GM12878 (cell line): ENCODE results near the gene PI4K2A. TPM values are rescaled to one million over a fixed set of nuclear protein-coding genes. Genes with fewer than 3 reads are reported as not detected.

Experiments used
- BCL11A ChIP-seq: IDR thresholded peaks from 2 replicates; pipeline ENCODE4 v1.6.1; 2011; ENCODE audit warnings: low read depth, low read length
- BHLHE40 ChIP-seq, 2 experiments: fragments of 450-650 bp in 1 of 2; IDR thresholded peaks; 2 replicates each; pipeline ENCODE4 v1.6.1; 2011 to 2017; ENCODE audit warnings: low read depth in 2 of 2, borderline replicate concordance in 1 of 2, improper control_type of control experiment in 1 of 2, low read length in 1 of 2, mild to moderate bottlenecking in 1 of 2
- BRCA1 ChIP-seq: IDR thresholded peaks from 2 replicates; pipeline ENCODE4 v1.6.1; 2011; ENCODE audit warnings: low read depth, low read length, improper control_type of control experiment
- IKZF1 ChIP-seq: fragments of 450-650 bp; conservative IDR thresholded peaks from 2 replicates; pipeline ENCODE4 v1.6.1; 2017; ENCODE audit warnings: antibody characterized with exemption, mild to moderate bottlenecking
- JUND ChIP-seq: IDR thresholded peaks from 2 replicates; pipeline ENCODE4 v1.6.1; 2012; ENCODE audit warnings: low read depth, mild to moderate bottlenecking, low read length, improper control_type of control experiment, moderate library complexity
- MAX ChIP-seq: IDR thresholded peaks from 2 replicates; pipeline ENCODE4 v1.6.1; 2012; ENCODE audit warnings: low read depth, low read length, improper control_type of control experiment
- MLLT1 ChIP-seq: fragments of 450-650 bp; IDR thresholded peaks from 2 replicates; pipeline ENCODE4 v1.6.1; 2016; ENCODE audit warnings: mild to moderate bottlenecking
- MTA3 ChIP-seq: IDR thresholded peaks from 2 replicates; pipeline ENCODE4 v1.6.1; 2012; ENCODE audit warnings: low read length, inconsistent platforms, borderline replicate concordance
- NFIC ChIP-seq: IDR thresholded peaks from 2 replicates; pipeline ENCODE4 v1.6.1; 2012; ENCODE audit warnings: low read depth, mild to moderate bottlenecking, inconsistent platforms, low read length, moderate library complexity
- NFXL1 ChIP-seq: fragments of 450-650 bp; IDR thresholded peaks from 2 replicates; pipeline ENCODE4 v1.6.1; 2017; ENCODE audit warnings: antibody characterized with exemption, mild to moderate bottlenecking, borderline replicate concordance
- NFYA ChIP-seq: IDR thresholded peaks from 2 replicates; pipeline ENCODE4 v1.6.1; 2011; ENCODE audit warnings: low read depth, mild to moderate bottlenecking, low read length, improper control_type of control experiment, borderline replicate concordance
- PML ChIP-seq: IDR thresholded peaks from 2 replicates; pipeline ENCODE4 v1.6.1; 2012; ENCODE audit warnings: low read length, inconsistent platforms
- POLR2A ChIP-seq: IDR thresholded peaks from 2 replicates; pipeline ENCODE4 v1.6.1; 2011; ENCODE audit warnings: low read depth, mild to moderate bottlenecking, low read length
- POU2F2 ChIP-seq: IDR thresholded peaks from 3 replicates; pipeline ENCODE4 v1.6.1; 2011; ENCODE audit warnings: low read depth, mild to moderate bottlenecking, low read length, borderline replicate concordance
- RAD21 ChIP-seq: IDR thresholded peaks from 2 replicates; pipeline ENCODE4 v1.6.1; 2011; ENCODE audit warnings: mild to moderate bottlenecking, low read depth, low read length, moderate library complexity; ENCODE audit not compliant: insufficient read depth
- SMAD1 ChIP-seq: fragments of 450-650 bp; IDR thresholded peaks from 2 replicates; pipeline ENCODE4 v1.6.1; 2018; ENCODE audit warnings: mild to moderate bottlenecking, low read depth; ENCODE audit not compliant: partially characterized antibody
- STAT3 ChIP-seq: IDR thresholded peaks from 2 replicates; pipeline ENCODE4 v1.6.1; 2011; ENCODE audit warnings: low read depth, low read length, improper control_type of control experiment
- YBX1 ChIP-seq: fragments of 450-650 bp; IDR thresholded peaks from 2 replicates; pipeline ENCODE4 v1.6.1; 2016; ENCODE audit warnings: antibody characterized with exemption
- ZBED1 ChIP-seq: IDR thresholded peaks from 2 replicates; pipeline ENCODE4 v1.6.1; 2016; ENCODE audit warnings: borderline replicate concordance
- ZBTB4 ChIP-seq: fragments of 450-650 bp; formaldehyde crosslinking; IDR thresholded peaks from 2 replicates; pipeline ENCODE4 v1.4.0; 2022; ENCODE audit warnings: mild to moderate bottlenecking, moderate library complexity
- ZNF622 ChIP-seq: fragments of 450-650 bp; IDR thresholded peaks from 2 replicates; pipeline ENCODE4 v1.6.1; 2017; ENCODE audit warnings: mild to moderate bottlenecking, inconsistent platforms
- ZZZ3 ChIP-seq: IDR thresholded peaks from 2 replicates; pipeline ENCODE4 v1.6.1; 2011; ENCODE audit warnings: low read depth; ENCODE audit not compliant: control insufficient read depth, insufficient read length
- polyA plus RNA-seq, 11 experiments: library from polyadenylated mRNA; depleted of rRNA in 4 of 11; unstranded in 6 of 11; stranded (reverse) in 5 of 11; fragments of >200 nt; fragmentation: Nextera tagmentation in 4 of 11; fragmentation: Illumina TruSeq in 1 of 11; extraction: Ambion mirVana in 4 of 11; extraction: Trizol in 1 of 11; gene quantifications; 1 replicate in 1 of 11; 2 replicates in 10 of 11; pipeline versions ENCODE4 v1.2.1 to v1.2.3, GENCODE V29; 2011 to 2016; ENCODE audit warnings: inconsistent platforms in 2 of 11, missing spikeins in 2 of 11, low read depth in 1 of 11
- total RNA-seq, 4 experiments: library from RNA; depleted of rRNA in 3 of 4; stranded (reverse); fragments of >200 nt in 3 of 4; fragmentation: Illumina TruSeq in 1 of 4; extraction: Trizol in 1 of 4; gene quantifications; 2 replicates each; pipeline versions ENCODE4 v1.2.1 to v1.2.3, GENCODE V29; 2013 to 2021
- TF ChIP-seq, protein P1 (sequence below): fragments of 450-650 bp; IDR thresholded peaks from 2 replicates; pipeline ENCODE4 v1.6.1; 2014; ENCODE audit warnings: mild to moderate bottlenecking
- TF ChIP-seq, protein P2 (sequence below): IDR thresholded peaks from 2 replicates; pipeline ENCODE4 v1.6.1; 2011; ENCODE audit warnings: borderline replicate concordance, low read depth, mild to moderate bottlenecking, moderate library complexity, mixed read lengths, low read length; ENCODE audit not compliant: insufficient read depth; ENCODE audit errors: extremely low read length

The PI4K2A gene
- total and polyA plus RNA-seq, 10 of the 15 experiments (the other 5 are each of a cell fraction or from before 2014, with no cell fraction given): 1.5 to 14.5 (median 10.0) TPM

DNA sequence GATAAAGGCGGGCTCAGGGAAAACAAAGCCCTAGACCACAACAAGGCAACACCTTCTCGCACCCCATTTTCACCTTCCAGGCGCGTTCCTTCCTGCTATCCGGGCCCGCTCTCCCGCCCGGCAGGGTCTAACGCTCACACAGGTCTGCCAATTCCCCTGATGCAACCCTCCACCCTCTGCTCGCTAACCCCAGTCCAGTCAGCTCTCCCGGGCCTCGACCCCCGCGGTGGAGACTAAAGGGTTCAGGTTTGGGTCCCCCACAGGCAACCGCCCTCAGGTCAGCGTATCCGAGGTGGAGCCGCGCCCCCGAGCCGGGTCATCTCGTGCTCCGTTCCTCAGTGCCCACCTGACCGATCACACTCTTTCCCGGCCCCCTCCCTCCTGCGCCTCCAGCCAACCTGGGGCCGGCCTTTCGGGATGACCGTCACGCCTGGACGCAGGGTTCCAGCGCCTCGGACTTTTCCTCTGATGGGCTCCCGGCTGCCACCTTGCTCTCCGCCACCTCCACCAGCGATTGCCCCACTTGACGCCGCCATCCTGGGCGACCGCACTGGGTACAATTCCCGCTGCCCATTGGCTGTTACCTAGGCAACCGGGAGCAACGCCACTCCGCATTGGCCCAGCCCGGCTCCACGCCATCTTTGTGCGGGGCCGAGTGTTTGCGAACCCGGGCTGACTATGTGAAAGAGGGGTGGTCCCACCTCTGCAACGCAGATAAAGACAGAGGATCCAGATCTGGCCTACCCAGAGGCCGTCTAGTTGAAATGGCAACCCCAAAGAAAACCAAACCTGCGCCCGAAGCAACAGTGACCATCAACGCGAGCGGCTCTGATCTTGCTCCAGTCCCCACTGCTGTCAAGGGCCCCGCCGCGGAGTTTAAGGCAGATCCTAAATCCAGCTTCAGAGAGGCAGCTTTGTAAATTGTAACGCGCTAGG lies 7.3 kb upstream of the PI4K2A start, which contains the start of gene MORN4 (continued):
- TF ChIP-seq, protein P1, sequence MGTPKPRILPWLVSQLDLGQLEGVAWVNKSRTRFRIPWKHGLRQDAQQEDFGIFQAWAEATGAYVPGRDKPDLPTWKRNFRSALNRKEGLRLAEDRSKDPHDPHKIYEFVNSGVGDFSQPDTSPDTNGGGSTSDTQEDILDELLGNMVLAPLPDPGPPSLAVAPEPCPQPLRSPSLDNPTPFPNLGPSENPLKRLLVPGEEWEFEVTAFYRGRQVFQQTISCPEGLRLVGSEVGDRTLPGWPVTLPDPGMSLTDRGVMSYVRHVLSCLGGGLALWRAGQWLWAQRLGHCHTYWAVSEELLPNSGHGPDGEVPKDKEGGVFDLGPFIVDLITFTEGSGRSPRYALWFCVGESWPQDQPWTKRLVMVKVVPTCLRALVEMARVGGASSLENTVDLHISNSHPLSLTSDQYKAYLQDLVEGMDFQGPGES: peak; percentile 79; the same call in 1 of the 2 replicates
- TF ChIP-seq IKZF1: peak; percentile 49
- TF ChIP-seq MAX: no peak
- TF ChIP-seq YBX1: no peak
- TF ChIP-seq MLLT1: peak; percentile 94
- TF ChIP-seq NFYA: no peak
- TF ChIP-seq ZBTB4: no peak
- TF ChIP-seq NFXL1: no peak
- TF ChIP-seq BHLHE40 (IDR thresholded peaks at IDR 0.05; ENCODE audit: borderline replicate concordance in 1 of 2, low read depth in 2 of 2, low read length in 1 of 2): peak in 1 of 2 experiments; percentile 44; a peak in 2 of 4 replicates
- no peak for TF ChIP-seq MTA3
- no peak for TF ChIP-seq NFIC
- TF ChIP-seq ZZZ3: no peak
- no peak for TF ChIP-seq STAT3
- no peak for TF ChIP-seq RAD21
- TF ChIP-seq ZBED1: no peak
- TF ChIP-seq PML: no peak
- TF ChIP-seq BCL11A: no peak
- no peak for TF ChIP-seq ZNF622
- TF ChIP-seq BRCA1: no peak
- peak; percentile 75 for TF ChIP-seq POLR2A
- TF ChIP-seq, protein P2, sequence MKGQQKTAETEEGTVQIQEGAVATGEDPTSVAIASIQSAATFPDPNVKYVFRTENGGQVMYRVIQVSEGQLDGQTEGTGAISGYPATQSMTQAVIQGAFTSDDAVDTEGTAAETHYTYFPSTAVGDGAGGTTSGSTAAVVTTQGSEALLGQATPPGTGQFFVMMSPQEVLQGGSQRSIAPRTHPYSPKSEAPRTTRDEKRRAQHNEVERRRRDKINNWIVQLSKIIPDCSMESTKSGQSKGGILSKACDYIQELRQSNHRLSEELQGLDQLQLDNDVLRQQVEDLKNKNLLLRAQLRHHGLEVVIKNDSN: no peak
- no peak for TF ChIP-seq JUND
- no peak for TF ChIP-seq POU2F2
- no peak for TF ChIP-seq SMAD1
